Naive thymus-derived CD4-positive, alpha-beta T cell (primary cell): ENCODE data around the gene MIA2. TPM values are rescaled to one million over a fixed set of nuclear protein-coding genes. Genes with fewer than 3 reads are reported as not detected.

Source experiments
- polyA plus RNA-seq, 2 donors: library from polyadenylated mRNA; unstranded; fragments of 300-500 nt; fragmentation: Illumina TruSeq; gene quantifications; one replicate each; pipeline ENCODE4 v1.2.3, GENCODE V29; 2021
- total RNA-seq, 6 experiments: library from RNA in 5 of 6; stranded (reverse) in 5 of 6; gene quantifications; 1 replicate in 5 of 6; 2 replicates in 1 of 6; pipeline ENCODE4 v1.2.3 and lab custom pipeline; 2021 to 2026

Gene MIA2
- total and polyA plus RNA-seq, 7 experiments from 2014 or later, result 18.4 to 30.6 (median 26.1) TPM

Other genes with a start within 250 kb of the MIA2 start
- gene SEC23A, start 130.7 kb upstream of the MIA2 start, total RNA-seq, result 10 to 100 TPM; 51.3 to 75.3 (median 68.9) TPM
- gene SEC23A, start 130.7 kb upstream of the MIA2 start, polyA plus RNA-seq, result 10 to 100 TPM; 31.1 to 43.9 TPM
- 10 to 100 TPM in 4 of 5 experiments, 1 to 10 TPM in 1; 7.2 to 20.9 (median 18.6) TPM for gene GEMIN2, start 119.6 kb upstream of the MIA2 start, total RNA-seq
- 10 to 100 TPM; 16.1 to 18.4 TPM for gene GEMIN2, start 119.6 kb upstream of the MIA2 start, polyA plus RNA-seq
- gene TRAPPC6B, start 63.6 kb upstream of the MIA2 start, total RNA-seq, result 10 to 100 TPM; 15.3 to 33.5 (median 26.4) TPM
- 10 to 100 TPM in 1 of 2 donors, 1 to 10 TPM in 1; 10.0 to 11.0 TPM for gene TRAPPC6B, start 63.6 kb upstream of the MIA2 start, polyA plus RNA-seq
- 100 to 1,000 TPM in 3 of 5 experiments, 10 to 100 TPM in 2; 80.1 to 120 (median 102) TPM for gene PNN, start 58.7 kb upstream of the MIA2 start, total RNA-seq
- gene PNN, start 58.7 kb upstream of the MIA2 start, polyA plus RNA-seq, result 10 to 100 TPM; 25.2 to 31.7 TPM
- gene FBXO33, start 198.5 kb downstream of the MIA2 start, total RNA-seq, result 10 to 100 TPM; 16.5 to 68.2 (median 27.9) TPM
- gene FBXO33, start 198.5 kb downstream of the MIA2 start, polyA plus RNA-seq, result 10 to 100 TPM; 17.5 to 19.8 TPM